ENCODE results near the gene SCGB1A1.

Gene SCGB1A1

DNA sequence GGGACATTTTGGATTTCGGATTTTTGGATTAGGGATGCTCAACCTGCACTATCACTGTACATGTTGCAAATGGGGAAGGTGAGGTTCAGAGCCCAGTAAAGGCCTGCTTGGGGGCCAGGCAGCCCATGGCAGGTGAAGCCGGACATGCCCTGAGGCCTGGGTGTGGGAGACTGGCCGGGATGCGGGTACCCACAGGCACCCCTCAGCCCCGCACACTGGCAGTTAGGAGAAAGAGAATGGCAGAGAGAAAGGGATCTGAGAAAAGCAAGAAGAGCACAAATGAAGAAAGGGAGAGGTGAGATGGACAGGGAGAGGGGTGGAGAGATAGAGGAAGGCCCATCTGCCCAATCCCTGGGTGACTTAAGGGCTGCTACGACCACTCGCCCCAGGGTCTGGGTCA, 52.8 kb downstream of the SCGB1A1 start:
- H3K4me3 ChIP-seq (ENCODE audit: low read depth, low read length), result no peak overlapping the region
- in situ Hi-C loops (cut with HindIII; ENCODE audit: low sequenced_read_pairs), result no loop called here
- DNase-seq (ENCODE audit: low read depth), result no peak
- TF ChIP-seq, protein P1, sequence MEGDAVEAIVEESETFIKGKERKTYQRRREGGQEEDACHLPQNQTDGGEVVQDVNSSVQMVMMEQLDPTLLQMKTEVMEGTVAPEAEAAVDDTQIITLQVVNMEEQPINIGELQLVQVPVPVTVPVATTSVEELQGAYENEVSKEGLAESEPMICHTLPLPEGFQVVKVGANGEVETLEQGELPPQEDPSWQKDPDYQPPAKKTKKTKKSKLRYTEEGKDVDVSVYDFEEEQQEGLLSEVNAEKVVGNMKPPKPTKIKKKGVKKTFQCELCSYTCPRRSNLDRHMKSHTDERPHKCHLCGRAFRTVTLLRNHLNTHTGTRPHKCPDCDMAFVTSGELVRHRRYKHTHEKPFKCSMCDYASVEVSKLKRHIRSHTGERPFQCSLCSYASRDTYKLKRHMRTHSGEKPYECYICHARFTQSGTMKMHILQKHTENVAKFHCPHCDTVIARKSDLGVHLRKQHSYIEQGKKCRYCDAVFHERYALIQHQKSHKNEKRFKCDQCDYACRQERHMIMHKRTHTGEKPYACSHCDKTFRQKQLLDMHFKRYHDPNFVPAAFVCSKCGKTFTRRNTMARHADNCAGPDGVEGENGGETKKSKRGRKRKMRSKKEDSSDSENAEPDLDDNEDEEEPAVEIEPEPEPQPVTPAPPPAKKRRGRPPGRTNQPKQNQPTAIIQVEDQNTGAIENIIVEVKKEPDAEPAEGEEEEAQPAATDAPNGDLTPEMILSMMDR (IDR thresholded peaks at IDR 0.05; ENCODE audit: low read depth, low read length, missing control alignments), result no peak

- DNase-seq (ENCODE audit: low read depth), result no peak
- TF ChIP-seq, protein P1 (IDR thresholded peaks at IDR 0.05; ENCODE audit: low read depth, low read length, missing control alignments), result no peak
- no peak overlapping the region for H3K4me3 ChIP-seq (ENCODE audit: low read depth, low read length)
- in situ Hi-C loops (cut with HindIII; ENCODE audit: low sequenced_read_pairs), result no loop called here
Observed at GRCh38 chr11:62472063-62472884, 53.4 kb downstream of the SCGB1A1 start.
